Activated CD4-positive, alpha-beta T cell treated with anti-CD3 and anti-CD28 coated beads, Interleukin-2, amount 10 ng/mL, durations not matched to agents 24 days and 14 days (primary cell): ENCODE data around the gene PRR12. TPM values are rescaled to one million over a fixed set of nuclear protein-coding genes. Genes with fewer than 3 reads are reported as not detected.

Experiments
- DNase-seq: peaks from one replicate; pipeline ENCODE4 v3.0.0; 2022
- H3K27ac Mint-ChIP-seq: one replicate; pipeline ENCODE4 v1.8.0; 2022; ENCODE audit warnings: mild to moderate bottlenecking, mixed read lengths
- H3K27me3 Mint-ChIP-seq: one replicate; pipeline ENCODE4 v1.8.0; 2022; ENCODE audit warnings: mixed read lengths
- H3K36me3 Mint-ChIP-seq: one replicate; pipeline ENCODE4 v1.8.0; 2022; ENCODE audit warnings: low read depth, mild to moderate bottlenecking, mixed read lengths
- H3K4me1 Mint-ChIP-seq: one replicate; pipeline ENCODE4 v1.8.0; 2021; ENCODE audit warnings: mixed read lengths
- H3K4me3 Mint-ChIP-seq: one replicate; pipeline ENCODE4 v1.8.0; 2022; ENCODE audit warnings: mild to moderate bottlenecking, moderate library complexity, mixed read lengths
- H3K9me3 Mint-ChIP-seq: one replicate; pipeline ENCODE4 v1.8.0; 2021; ENCODE audit warnings: mixed read lengths
- intact Hi-C: fragments of 100-400 bp; cut with micrococcal nuclease; formaldehyde crosslinking; loops from one replicate; pipeline ENCODE4 v1.15.1; 2023
- total RNA-seq: library from RNA; stranded (reverse); gene quantifications from 2 replicates; pipeline ENCODE4 v1.2.3, GENCODE V29; 2022

PRR12 gene
- total RNA-seq, 1 donor from 2014 or later: 32.7 TPM

- Mint-ChIP-seq H3K9me3 (no peaks in the 10 kb centered on the region), H3K36me3 (peaks cover 56% of the 10 kb centered on the region), H3K4me3 (no peak overlapping the region), H3K27me3 (no peaks in the 10 kb centered on the region), H3K4me1 (peaks cover 9% of the 10 kb centered on the region), H3K27ac (no peak overlapping the region)
- DNase-seq: no peak
- intact Hi-C loops: no loop called here
Measured at GRCh38 chr19:49658139-49658517, 67.1 kb downstream of the PRR12 start.

- Mint-ChIP-seq H3K4me3 (no peak overlapping the region), H3K36me3 (peaks cover 55% of the 10 kb centered on the region), H3K9me3 (no peaks in the 10 kb centered on the region), H3K27ac (no peak overlapping the region), H3K4me1 (peaks cover 13% of the 10 kb centered on the region), H3K27me3 (no peaks in the 10 kb centered on the region)
- DNase-seq: no peak
- intact Hi-C loops: no loop called here
Measured at GRCh38 chr19:49658566-49659442, 67.8 kb downstream of the PRR12 start.

- intact Hi-C loops: loop anchor here (10.0 kb wide), 1 partner anchor 1026 kb away; the partner anchor contains the start of gene DBP
- H3K9me3 Mint-ChIP-seq: no peaks in the 10 kb centered on the region
- H3K36me3 Mint-ChIP-seq: peaks cover 47% of the 10 kb centered on the region
- DNase-seq: no peak
- H3K4me3 Mint-ChIP-seq: no peak overlapping the region
- H3K4me1 Mint-ChIP-seq: peaks cover 24% of the 10 kb centered on the region
- no peak overlapping the region for H3K27ac Mint-ChIP-seq
- no peaks in the 10 kb centered on the region for H3K27me3 Mint-ChIP-seq
Measured at GRCh38 chr19:49660338-49660961, 69.5 kb downstream of the PRR12 start.

- no peak for DNase-seq
- peaks cover 33% of the 10 kb centered on the region for H3K4me1 Mint-ChIP-seq
- H3K4me3 Mint-ChIP-seq: no peak overlapping the region
- no peaks in the 10 kb centered on the region for H3K27me3 Mint-ChIP-seq
- intact Hi-C loops: loop anchor here (10.0 kb wide), 1 partner anchor 1027 kb away; the partner anchor contains the start of gene DBP
- peaks cover 47% of the 10 kb centered on the region for H3K36me3 Mint-ChIP-seq
- no peaks in the 10 kb centered on the region for H3K9me3 Mint-ChIP-seq
- no peak overlapping the region for H3K27ac Mint-ChIP-seq
Measured at GRCh38 chr19:49662011-49662410, 71.0 kb downstream of the PRR12 start.

GRCh38 chr19:49663224-49663623, 72.2 kb downstream of the PRR12 start:
- H3K27ac Mint-ChIP-seq: peak overlapping the region; percentile 95
- no peaks in the 10 kb centered on the region for H3K27me3 Mint-ChIP-seq
- H3K9me3 Mint-ChIP-seq: no peaks in the 10 kb centered on the region
- peaks cover 40% of the 10 kb centered on the region for H3K36me3 Mint-ChIP-seq
- intact Hi-C loops: loop anchor here (10.0 kb wide), 1 partner anchor 1028 kb away; the partner anchor contains the start of gene DBP
- DNase-seq: peak; percentile 57
- H3K4me3 Mint-ChIP-seq: peak overlapping the region; percentile 97
- H3K4me1 Mint-ChIP-seq: peaks cover 37% of the 10 kb centered on the region

GRCh38 chr19:49664171-49665035, 73.4 kb downstream of the PRR12 start:
- Mint-ChIP-seq H3K4me3 (peak overlapping the region; percentile 97), H3K9me3 (no peaks in the 10 kb centered on the region), H3K4me1 (peaks cover 37% of the 10 kb centered on the region), H3K36me3 (peaks cover 37% of the 10 kb centered on the region), H3K27ac (peak overlapping the region; percentile 95), H3K27me3 (no peaks in the 10 kb centered on the region)
- peak; percentile 95 for DNase-seq
- intact Hi-C loops: loop anchor here (1.0 to 10.0 kb wide), 4 partner anchors 12 to 1030 kb away; partner anchors contain the start of genes DBP, PRR12 and SCAF1

- no peak for DNase-seq
- H3K9me3 Mint-ChIP-seq: no peaks in the 10 kb centered on the region
- H3K4me1 Mint-ChIP-seq: peaks cover 41% of the 10 kb centered on the region
- H3K27me3 Mint-ChIP-seq: no peaks in the 10 kb centered on the region
- peak overlapping the region; percentile 95 for H3K27ac Mint-ChIP-seq
- peaks cover 35% of the 10 kb centered on the region for H3K36me3 Mint-ChIP-seq
- H3K4me3 Mint-ChIP-seq: peak overlapping the region; percentile 97
- intact Hi-C loops: loop anchor here (1.0 to 10.0 kb wide), 4 partner anchors 11 to 1030 kb away; partner anchors contain the start of genes DBP, PRR12 and SCAF1
Measured at GRCh38 chr19:49665036-49665350, 74.0 kb downstream of the PRR12 start.

- peaks cover 30% of the 10 kb centered on the region for H3K36me3 Mint-ChIP-seq
- peak within 1 kb of the TSS; percentile 95 for H3K27ac Mint-ChIP-seq
- no peaks in the 10 kb centered on the region for H3K9me3 Mint-ChIP-seq
- no peaks in the 10 kb centered on the region for H3K27me3 Mint-ChIP-seq
- intact Hi-C loops: loop anchor here (1.0 to 10.0 kb wide), 4 partner anchors 11 to 1031 kb away; partner anchors contain the start of genes DBP, PRR12 and SCAF1
- peak within 1 kb of the TSS; percentile 97 for H3K4me3 Mint-ChIP-seq
- DNase-seq: peak; percentile 100
- H3K4me1 Mint-ChIP-seq: peaks cover 39% of the 10 kb centered on the region
Measured at GRCh38 chr19:49665351-49666119, 74.6 kb downstream of the PRR12 start, which contains the start of the genes BCL2L12 and IRF3. Gene BCL2L12 (plus strand): TSS chr19:49665933. CDS start chr19:49666693, 760 bp downstream. Gene IRF3 (minus strand): TSS chr19:49665857. CDS start chr19:49664838, 1,019 bp downstream.

- Mint-ChIP-seq H3K4me1 (peaks cover 39% of the 10 kb centered on the region), H3K36me3 (peaks cover 28% of the 10 kb centered on the region), H3K4me3 (peak overlapping the region; percentile 97), H3K27ac (peak overlapping the region; percentile 95), H3K27me3 (no peaks in the 10 kb centered on the region), H3K9me3 (no peaks in the 10 kb centered on the region)
- no peak for DNase-seq
- intact Hi-C loops: loop anchor here (10.0 kb wide), 1 partner anchor 1031 kb away; the partner anchor contains the start of gene DBP
Measured at GRCh38 chr19:49666120-49666444, 75.1 kb downstream of the PRR12 start.

GRCh38 chr19:49667473-49667872, 76.5 kb downstream of the PRR12 start:
- intact Hi-C loops: loop anchor here (10.0 kb wide), 1 partner anchor 1033 kb away; the partner anchor contains the start of gene DBP

GRCh38 chr19:49669516-49669915, 78.5 kb downstream of the PRR12 start:
- no peaks in the 10 kb centered on the region for H3K9me3 Mint-ChIP-seq
- intact Hi-C loops: loop anchor here (10.0 kb wide), 1 partner anchor 1035 kb away; the partner anchor contains the start of gene DBP
- H3K4me1 Mint-ChIP-seq: peaks cover 35% of the 10 kb centered on the region
- H3K27ac Mint-ChIP-seq: no peak overlapping the region
- peaks cover 25% of the 10 kb centered on the region for H3K36me3 Mint-ChIP-seq
- H3K27me3 Mint-ChIP-seq: no peaks in the 10 kb centered on the region
- no peak overlapping the region for H3K4me3 Mint-ChIP-seq
- no peak for DNase-seq

More at GRCh38 chr19:49667473-49667872, 76.5 kb downstream of the PRR12 start:
- peaks cover 30% of the 10 kb centered on the region for H3K36me3 Mint-ChIP-seq
- no peak for DNase-seq
- H3K9me3 Mint-ChIP-seq: no peaks in the 10 kb centered on the region
- peaks cover 46% of the 10 kb centered on the region for H3K4me1 Mint-ChIP-seq
- no peak overlapping the region for H3K27ac Mint-ChIP-seq
- peak overlapping the region; percentile 97 for H3K4me3 Mint-ChIP-seq
- no peaks in the 10 kb centered on the region for H3K27me3 Mint-ChIP-seq

- H3K36me3 Mint-ChIP-seq: peaks cover 21% of the 10 kb centered on the region
- DNase-seq: peak; percentile 94
- no peak overlapping the region for H3K4me3 Mint-ChIP-seq
- H3K27me3 Mint-ChIP-seq: no peaks in the 10 kb centered on the region
- H3K4me1 Mint-ChIP-seq: peaks cover 21% of the 10 kb centered on the region
- intact Hi-C loops: no loop called here
- H3K27ac Mint-ChIP-seq: peak overlapping the region; percentile 29
- no peaks in the 10 kb centered on the region for H3K9me3 Mint-ChIP-seq
Measured at GRCh38 chr19:49672131-49672919, 81.3 kb downstream of the PRR12 start.
